ENCODE data around the gene DENND4A. TPM values are rescaled to one million over a fixed set of nuclear protein-coding genes. Genes with fewer than 3 reads are reported as not detected.

The DENND4A gene
- total and polyA plus RNA-seq, 9 of the 15 experiments (the other 6 are each of a cell fraction or from before 2014, with no cell fraction given): 6.8 to 32.3 (median 19.9) TPM

DNA sequence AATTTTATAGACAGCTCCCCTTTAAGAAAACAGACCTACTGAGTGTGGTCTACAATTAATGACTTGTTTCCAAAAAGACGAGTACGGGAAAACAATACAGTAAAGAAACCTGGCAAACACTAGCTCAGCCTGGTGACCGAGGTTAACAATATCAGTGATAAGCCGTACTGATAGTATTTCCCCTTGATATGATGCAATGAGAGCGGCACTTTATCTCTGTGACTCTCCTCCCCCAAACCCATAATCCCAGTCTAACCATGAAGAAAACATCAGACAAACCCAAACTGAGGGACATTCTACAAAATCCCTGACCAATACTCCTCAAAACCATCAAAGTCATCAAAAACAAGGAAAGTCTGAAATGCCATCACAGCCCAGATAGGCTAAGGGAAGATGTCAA, 8.2 kb downstream of the DENND4A start:
- Histone ChIP-seq H4K20me1 (replicated peaks; ENCODE audit: control insufficient read depth, insufficient read depth, low read length) (no peaks in the 10 kb centered on the region), H3K36me3 (ENCODE audit: control insufficient read depth, insufficient read depth, low read length) (no peaks in the 10 kb centered on the region), H3K9me1 (ENCODE audit: control insufficient read depth, insufficient read depth, low read length) (no peaks in the 10 kb centered on the region), H3K9ac (ENCODE audit: insufficient read depth in 1 of 2, low read depth in 2 of 2, low read length in 2 of 2) (0 out of 4 replicates have a peak overlapping the region, but pooled peaks of 1 of the 2 experiments have one; percentile 16), H3K27me3 (ENCODE audit: control insufficient read depth in 2 of 2, insufficient read depth in 2 of 2, low read length in 2 of 2) (no peaks in the 10 kb centered on the region), H2AFZ (ENCODE audit: low read depth, low read length) (no peak overlapping the region), H3K4me2 (ENCODE audit: insufficient read depth, low read length) (peak overlapping the region; percentile 43), H3K9me3 (replicated peaks; ENCODE audit: control insufficient read depth, insufficient read depth, low read depth, low read length) (no peaks in the 10 kb centered on the region), H3K4me3 (no peak overlapping the region), H3K4me1 (replicated peaks in 1 of 2; ENCODE audit: control insufficient read depth in 2 of 2, insufficient read depth in 2 of 2, low read length in 2 of 2) (peaks cover 8 to 31% of the 10 kb centered on the region in 2 experiments; a peak in 4 of 5 replicates), H3K27ac (ENCODE audit: extremely low read depth, low read depth, low read length) (0 out of 3 replicates have a peak overlapping the region, but pooled peaks have one; percentile 15), H3K79me2 (ENCODE audit: control insufficient read depth, insufficient read depth, low read length) (peaks cover 94% of the 10 kb centered on the region)
- WGBS (ENCODE audit: insufficient coverage, low coverage, missing lambda C conversion rate): 4% methylated on average over 5 of the region's 5 CpGs
- in situ Hi-C loops (cut with MboI) (no loop called here), intact Hi-C loops (cut with micrococcal nuclease) (no loop called here)
- ChIA-PET CTCF (ENCODE audit: low intra/inter-chr PET ratio) (no interaction called here), POLR2A (interaction anchor here (0.7 to 0.8 kb wide), 2 partner anchors 9 to 79 kb away, joined by 3 to 5 read pairs; no protein-coding TSS in a partner anchor)
- FAIRE-seq: peak; percentile 59
- peak in 1 of 4 experiments; percentile 40 for DNase-seq (ENCODE audit: extremely low read depth in 1 of 4, low spot score in 3 of 4)
- BruUV-seq (replicated peaks): no TSS peak
- ATAC-seq: peak; percentile 44
- peak; percentile 78 for TF ChIP-seq SMARCC2 (IDR thresholded peaks at IDR 0.05; ENCODE audit: low read depth)
- peak; percentile 34; the same call in 1 of the 2 replicates for TF ChIP-seq ETV1 (tag; conservative IDR thresholded peaks at IDR 0.05; ENCODE audit: low read depth)
- peak; percentile 47; the same call in 1 of the 2 replicates for TF ChIP-seq MECOM (CRISPR knock-in tag; IDR thresholded peaks at IDR 0.05)
- TF ChIP-seq NFE2 (IDR thresholded peaks at IDR 0.05; ENCODE audit: low read depth): no peak
- TF ChIP-seq, protein P1, sequence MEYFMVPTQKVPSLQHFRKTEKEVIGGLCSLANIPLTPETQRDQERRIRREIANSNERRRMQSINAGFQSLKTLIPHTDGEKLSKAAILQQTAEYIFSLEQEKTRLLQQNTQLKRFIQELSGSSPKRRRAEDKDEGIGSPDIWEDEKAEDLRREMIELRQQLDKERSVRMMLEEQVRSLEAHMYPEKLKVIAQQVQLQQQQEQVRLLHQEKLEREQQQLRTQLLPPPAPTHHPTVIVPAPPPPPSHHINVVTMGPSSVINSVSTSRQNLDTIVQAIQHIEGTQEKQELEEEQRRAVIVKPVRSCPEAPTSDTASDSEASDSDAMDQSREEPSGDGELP (CRISPR knock-in tag; IDR thresholded peaks at IDR 0.05; ENCODE audit: borderline replicate concordance): no peak
- TF ChIP-seq PHB2 (IDR thresholded peaks at IDR 0.05; ENCODE audit: low read depth): no peak
- TF ChIP-seq SRSF3 (IDR thresholded peaks at IDR 0.05; ENCODE audit: insufficient read depth, low read length): no peak
- TF ChIP-seq ZNF57 (CRISPR knock-in tag; IDR thresholded peaks at IDR 0.05): no peak
- TF ChIP-seq KHSRP (IDR thresholded peaks at IDR 0.05): no peak
- TF ChIP-seq ELF4 (CRISPR knock-in tag; IDR thresholded peaks at IDR 0.05): 0 out of 2 replicates have a peak, but pooled peaks have one; percentile 33
- peak; percentile 44; the same call in 1 of the 2 replicates for TF ChIP-seq ZEB2 (IDR thresholded peaks at IDR 0.05)
- peak; percentile 81 for TF ChIP-seq EP300 (IDR thresholded peaks at IDR 0.05; ENCODE audit: low read length)
- no peak for TF ChIP-seq GTF2E2 (tag; IDR thresholded peaks at IDR 0.05)
- 0 out of 2 replicates have a peak, but pooled peaks have one; percentile 37 for TF ChIP-seq CC2D1A (IDR thresholded peaks at IDR 0.05)
- no peak for TF ChIP-seq CREB1 (IDR thresholded peaks at IDR 0.05)
- TF ChIP-seq CREB1 (CRISPR knock-in tag; IDR thresholded peaks at IDR 0.05): no peak
- no peak for TF ChIP-seq TAL1 (IDR thresholded peaks at IDR 0.05)
- peak; percentile 73 for TF ChIP-seq ZKSCAN1 (IDR thresholded peaks at IDR 0.05; ENCODE audit: low read depth, low read length)
- TF ChIP-seq SOX6 (IDR thresholded peaks at IDR 0.05): peak; percentile 93
- peak; percentile 23 for TF ChIP-seq DACH1 (IDR thresholded peaks at IDR 0.05; ENCODE audit: partially characterized antibody)
- peak; percentile 55 for TF ChIP-seq ZNF316 (IDR thresholded peaks at IDR 0.05)
- TF ChIP-seq TEAD4 (IDR thresholded peaks at IDR 0.05; ENCODE audit: low read length): peak; percentile 41; the same call in 1 of the 2 replicates
- TF ChIP-seq TEAD4 (CRISPR knock-in tag; IDR thresholded peaks at IDR 0.05; ENCODE audit: borderline replicate concordance): no peak
- TF ChIP-seq NCOA1 (IDR thresholded peaks at IDR 0.05; ENCODE audit: low read depth): no peak
- TF ChIP-seq U2AF1 (optimal IDR thresholded peaks at IDR 0.05; ENCODE audit: low read depth, low read length): no peak
- TF ChIP-seq ARID2 (IDR thresholded peaks at IDR 0.05): 0 out of 2 replicates have a peak, but pooled peaks have one; percentile 13
- TF ChIP-seq RNF2 (IDR thresholded peaks at IDR 0.05): peak; percentile 58; the same call in 1 of the 2 replicates
- peak; percentile 89 for TF ChIP-seq CEBPG (CRISPR knock-in tag; IDR thresholded peaks at IDR 0.05)
- peak; percentile 91 to 96 for TF ChIP-seq CEBPG (tag; conservative IDR thresholded peaks at IDR 0.05 in 1 of 2, IDR thresholded peaks at IDR 0.05 in 1 of 2)
- TF ChIP-seq FOSL1 (tag; conservative IDR thresholded peaks at IDR 0.05): peak; percentile 55
